ENCODE data around the gene TCF7L1. TPM values are rescaled to one million over a fixed set of nuclear protein-coding genes. Genes with fewer than 3 reads are reported as not detected.

The TCF7L1 gene
- total RNA-seq, 1 donor from 2014 or later = 6.6 TPM

GRCh38 chr2:85231952-85232351, 98.8 kb downstream of the TCF7L1 start:
- H3K36me3 Mint-ChIP-seq (ENCODE audit: unreplicated experiment) = no peaks in the 10 kb centered on the region
- peaks cover 2% of the 10 kb centered on the region for H3K27me3 Mint-ChIP-seq (ENCODE audit: unreplicated experiment)
- no peak for TF ChIP-seq CTCF (IDR thresholded peaks at IDR 0.05; ENCODE audit: partially characterized antibody, unreplicated experiment)
- peaks cover 18% of the 10 kb centered on the region for H3K4me1 Mint-ChIP-seq (ENCODE audit: low read depth, unreplicated experiment)
- peaks cover 6% of the 10 kb centered on the region for H3K9me3 Mint-ChIP-seq (ENCODE audit: unreplicated experiment)
- no peak overlapping the region for H3K4me3 Mint-ChIP-seq (ENCODE audit: unreplicated experiment)
- no peak overlapping the region for H3K27ac Mint-ChIP-seq (ENCODE audit: unreplicated experiment)
- DNase-seq = no peak

- DNase-seq = no peak
- no peak for TF ChIP-seq CTCF (IDR thresholded peaks at IDR 0.05; ENCODE audit: partially characterized antibody, unreplicated experiment)
- peaks cover 2% of the 10 kb centered on the region for H3K27me3 Mint-ChIP-seq (ENCODE audit: unreplicated experiment)
- H3K27ac Mint-ChIP-seq (ENCODE audit: unreplicated experiment) = no peak overlapping the region
- no peak overlapping the region for H3K4me3 Mint-ChIP-seq (ENCODE audit: unreplicated experiment)
- no peaks in the 10 kb centered on the region for H3K36me3 Mint-ChIP-seq (ENCODE audit: unreplicated experiment)
- H3K9me3 Mint-ChIP-seq (ENCODE audit: unreplicated experiment) = peaks cover 4% of the 10 kb centered on the region
- H3K4me1 Mint-ChIP-seq (ENCODE audit: low read depth, unreplicated experiment) = peaks cover 28% of the 10 kb centered on the region
Observed at GRCh38 chr2:85234868-85235267, 101.7 kb downstream of the TCF7L1 start.

- no peak for DNase-seq
- Mint-ChIP-seq H3K27ac (ENCODE audit: unreplicated experiment) (no peak overlapping the region), H3K36me3 (ENCODE audit: unreplicated experiment) (no peaks in the 10 kb centered on the region), H3K4me3 (ENCODE audit: unreplicated experiment) (no peak overlapping the region), H3K4me1 (ENCODE audit: low read depth, unreplicated experiment) (peaks cover 28% of the 10 kb centered on the region), H3K27me3 (ENCODE audit: unreplicated experiment) (peaks cover 2% of the 10 kb centered on the region), H3K9me3 (ENCODE audit: unreplicated experiment) (peaks cover 4% of the 10 kb centered on the region)
- TF ChIP-seq CTCF (IDR thresholded peaks at IDR 0.05; ENCODE audit: partially characterized antibody, unreplicated experiment) = no peak
Observed at GRCh38 chr2:85235281-85235680, 102.1 kb downstream of the TCF7L1 start.

GRCh38 chr2:85236084-85236483, 102.9 kb downstream of the TCF7L1 start:
- Mint-ChIP-seq H3K4me1 (ENCODE audit: low read depth, unreplicated experiment) (peaks cover 28% of the 10 kb centered on the region), H3K36me3 (ENCODE audit: unreplicated experiment) (no peaks in the 10 kb centered on the region), H3K27me3 (ENCODE audit: unreplicated experiment) (peaks cover 2% of the 10 kb centered on the region), H3K27ac (ENCODE audit: unreplicated experiment) (no peak overlapping the region), H3K4me3 (ENCODE audit: unreplicated experiment) (no peak overlapping the region), H3K9me3 (ENCODE audit: unreplicated experiment) (peaks cover 4% of the 10 kb centered on the region)
- no peak for TF ChIP-seq CTCF (IDR thresholded peaks at IDR 0.05; ENCODE audit: partially characterized antibody, unreplicated experiment)
- DNase-seq = no peak

- Mint-ChIP-seq H3K27ac (ENCODE audit: unreplicated experiment) (no peak overlapping the region), H3K4me1 (ENCODE audit: low read depth, unreplicated experiment) (peaks cover 26% of the 10 kb centered on the region), H3K27me3 (ENCODE audit: unreplicated experiment) (peaks cover 2% of the 10 kb centered on the region), H3K9me3 (ENCODE audit: unreplicated experiment) (peaks cover 4% of the 10 kb centered on the region), H3K4me3 (ENCODE audit: unreplicated experiment) (peak overlapping the region; percentile 53), H3K36me3 (ENCODE audit: unreplicated experiment) (no peaks in the 10 kb centered on the region)
- TF ChIP-seq CTCF (IDR thresholded peaks at IDR 0.05; ENCODE audit: partially characterized antibody, unreplicated experiment) = no peak
- no peak for DNase-seq
Observed at GRCh38 chr2:85237849-85238565, 104.8 kb downstream of the TCF7L1 start.

Measured in glutamatergic neuron (in vitro differentiated cells).